Esophagus squamous epithelium (tissue), 4 donors: ENCODE measurements around the gene CXCR1.

Experiments
- CTCF ChIP-seq, 6 experiments: fragments of 450-650 bp in 4 of 6; fragments of 200-600 bp in 2 of 6; sonication (generic) in 2 of 6; IDR thresholded peaks; one replicate each; pipeline ENCODE4 v1.5.1; 2016 to 2019; ENCODE audit warnings: antibody characterized with exemption in 6 of 6, mild to moderate bottlenecking in 4 of 6, moderate library complexity in 4 of 6
- POLR2A ChIP-seq, 4 donors: fragments of 450-650 bp; IDR thresholded peaks; one replicate each; pipeline ENCODE4 v1.6.1; 2017; ENCODE audit warnings: antibody characterized with exemption in 4 of 4, mild to moderate bottlenecking in 4 of 4, moderate library complexity in 3 of 4

- TF ChIP-seq CTCF (IDR thresholded peaks at IDR 0.05) (no peak), POLR2A (IDR thresholded peaks at IDR 0.05) (no peak)
Observed at GRCh38 chr2:218188528-218188927, 21.8 kb upstream of the CXCR1 start.
